GM18505 (cell line): ENCODE data around the gene APLP2.
"Not testable (repeated sequence)": the region's sequence is repeated elsewhere in the genome, so short reads cannot be mapped to it uniquely, and the experiment has no call there.

Experiments
- ATAC-seq: cut with Tn5 transposase; IDR thresholded peaks from one replicate; pipeline ENCODE4 v1.9.1; 2021; ENCODE audit not compliant: unreplicated experiment
- POLR2A ChIP-seq: IDR thresholded peaks from 4 replicates; pipeline ENCODE4 v1.6.1; 2011; ENCODE audit warnings: borderline replicate concordance; ENCODE audit not compliant: insufficient read depth, insufficient read length; ENCODE audit errors: extremely low read depth

The APLP2 gene

DNA sequence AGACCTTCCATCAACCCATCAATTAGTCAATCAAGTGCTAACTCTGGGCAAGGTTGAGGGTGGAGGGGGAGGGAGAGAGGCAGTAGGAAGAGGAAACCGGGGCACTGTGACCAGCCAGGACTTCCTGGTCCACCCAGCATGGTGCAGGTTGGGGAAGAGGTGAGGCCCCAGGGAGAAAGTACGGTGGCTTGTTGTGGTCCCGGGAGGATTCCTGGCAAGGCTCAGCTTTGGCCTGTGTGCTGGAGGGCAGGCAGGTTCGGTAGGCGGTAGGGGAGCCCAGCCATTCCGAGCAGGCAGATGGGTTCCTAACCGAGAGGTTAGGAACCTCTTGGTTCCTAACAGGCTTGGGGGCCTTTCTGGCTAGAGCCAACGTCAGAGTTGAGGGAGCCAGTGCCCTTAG is 100.7 kb downstream of the APLP2 start:
- ATAC-seq = no peak
- TF ChIP-seq POLR2A = no peak

DNA sequence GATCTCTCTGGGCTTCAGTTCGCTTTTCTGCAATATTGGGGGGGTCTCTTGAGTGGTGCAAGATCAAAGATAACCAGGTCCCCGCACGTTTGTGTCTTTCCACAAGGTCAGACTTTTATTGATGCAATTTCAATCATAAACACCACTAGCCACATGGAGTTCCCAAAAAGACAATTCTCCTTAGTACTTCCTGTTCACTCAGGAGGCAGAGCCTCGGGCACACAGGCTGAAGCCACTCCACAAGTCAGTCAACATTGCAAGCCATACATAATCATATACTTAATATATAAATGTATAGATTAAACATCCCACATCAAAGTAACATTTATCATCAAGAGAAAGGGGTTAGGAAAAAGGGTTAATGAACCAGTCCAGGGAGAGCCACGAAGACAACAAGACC is 101.8 kb downstream of the APLP2 start:
- no peak for ATAC-seq
- TF ChIP-seq POLR2A = no peak

DNA sequence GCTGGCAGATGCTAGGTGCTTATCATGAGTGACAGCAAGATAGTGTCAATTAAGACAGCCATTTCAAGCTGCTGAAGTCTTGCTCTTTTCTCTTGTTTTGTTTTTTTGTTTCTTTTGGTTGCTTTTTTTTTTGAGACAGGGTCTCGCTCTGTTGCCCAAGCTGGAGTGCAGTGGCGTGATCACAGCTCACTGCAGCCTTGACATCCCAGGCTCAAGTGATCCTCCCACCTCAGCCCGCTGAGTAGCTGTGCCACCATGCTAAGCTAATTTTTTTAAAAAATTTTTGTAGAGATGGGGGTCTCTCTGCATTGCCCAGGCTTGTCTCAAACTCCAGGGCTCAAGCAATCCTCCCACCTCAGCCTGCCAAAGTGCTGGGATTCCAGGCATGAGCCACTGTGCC is 102.3 kb downstream of the APLP2 start:
- ATAC-seq = not testable (repeated sequence)

DNA sequence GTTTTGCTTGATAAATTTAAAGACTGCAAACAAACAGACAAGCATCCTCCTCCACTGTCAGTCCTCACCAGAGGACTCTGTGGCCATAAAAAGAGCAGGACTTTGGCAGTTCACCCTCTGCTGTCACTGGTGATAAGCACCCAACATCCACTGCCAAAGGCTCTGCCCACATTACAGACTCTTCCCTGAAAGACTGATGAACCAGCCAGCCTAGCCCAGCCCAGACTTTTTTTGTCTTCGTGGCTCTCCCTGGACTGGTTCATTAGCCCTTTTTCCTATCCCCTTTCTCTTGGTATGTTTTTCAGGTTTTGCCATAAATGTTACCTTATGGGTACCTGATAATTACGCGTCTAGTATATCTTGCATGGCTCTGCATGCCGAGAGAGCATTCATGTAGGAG is 104.9 kb downstream of the APLP2 start:
- TF ChIP-seq POLR2A = no peak
- ATAC-seq = no peak

DNA sequence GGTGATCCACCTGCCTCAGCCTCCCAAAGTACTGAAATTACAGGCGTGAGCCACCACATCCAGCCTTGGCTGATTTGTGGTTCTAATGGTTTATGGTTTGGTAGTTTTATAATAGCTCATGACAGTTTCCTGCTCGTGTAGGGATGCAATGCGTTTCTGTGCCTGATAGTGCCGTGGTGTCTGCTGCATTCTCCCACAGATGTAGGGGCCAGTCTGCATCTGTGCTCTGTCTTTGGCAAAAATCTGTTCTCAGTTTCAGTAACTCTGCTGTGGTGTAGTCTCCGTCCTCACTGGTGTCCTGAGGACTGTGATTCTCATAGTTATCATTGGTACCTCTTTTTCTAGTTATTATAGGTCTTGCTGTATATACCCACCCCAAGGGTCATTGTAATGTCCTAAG is 106.2 kb downstream of the APLP2 start:
- ATAC-seq = no peak
- no peak for TF ChIP-seq POLR2A

DNA sequence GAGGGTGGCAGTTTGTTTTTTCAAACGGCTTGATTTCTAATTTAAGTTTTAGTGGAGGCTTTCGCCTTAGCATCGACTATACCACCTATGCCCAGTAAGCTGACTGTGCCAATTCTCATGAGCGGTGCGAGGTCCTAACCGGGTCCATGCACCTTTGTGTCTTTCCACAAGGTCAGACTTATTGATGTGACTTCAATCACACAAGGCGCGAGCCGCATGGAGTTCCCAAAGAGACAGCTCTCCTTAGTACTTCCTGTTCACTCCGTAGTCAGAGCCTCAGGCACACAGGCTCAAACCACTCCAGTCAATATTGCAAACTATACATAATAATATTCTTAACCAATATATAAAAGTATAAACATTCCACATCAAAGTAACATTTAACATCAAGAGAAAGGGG is 108.1 kb downstream of the APLP2 start:
- no peak for ATAC-seq
- TF ChIP-seq POLR2A = no peak

DNA sequence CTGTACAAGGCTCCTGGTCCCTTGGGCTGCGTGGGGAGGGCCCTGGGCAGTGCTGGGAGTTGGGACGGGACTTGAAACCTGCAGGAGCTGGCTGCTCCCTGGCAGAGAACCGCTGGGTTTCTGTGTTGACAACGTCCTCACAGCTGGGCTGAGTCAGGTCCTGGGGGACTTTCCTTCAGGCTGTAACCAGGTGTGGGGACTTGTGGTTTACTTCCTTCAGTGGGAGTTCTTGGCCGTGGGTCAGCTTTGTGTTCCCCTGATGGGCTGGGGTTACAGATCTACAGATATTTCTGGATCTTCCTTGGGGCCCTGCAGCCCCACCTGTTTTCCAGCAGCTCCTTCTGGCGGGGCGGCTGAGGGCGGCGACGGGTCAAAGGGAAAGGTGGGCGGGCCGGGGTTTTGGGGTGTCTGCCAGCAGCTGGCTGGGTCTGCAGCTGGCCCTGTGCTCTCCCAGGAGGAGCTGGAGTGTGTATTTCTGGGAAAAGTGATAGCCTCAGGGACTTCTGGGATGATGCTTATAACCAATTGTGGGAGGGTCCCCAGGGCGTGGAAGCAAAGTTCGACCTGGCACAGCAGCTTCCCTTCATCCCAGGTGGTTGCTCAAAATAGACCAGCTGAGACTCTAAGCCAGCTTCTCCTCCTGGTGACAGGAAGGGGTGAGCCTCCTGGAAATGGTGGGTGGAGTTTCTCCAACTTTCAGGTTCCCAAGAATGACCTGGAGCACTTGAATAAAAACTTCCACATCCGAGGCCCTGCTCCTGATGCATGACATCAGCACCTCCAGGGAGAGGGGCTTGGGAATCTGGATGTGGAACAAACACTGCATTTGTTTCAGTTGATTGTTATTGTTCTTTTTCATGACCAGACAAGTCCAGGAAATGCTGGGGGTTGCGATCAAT is 109.0 kb downstream of the APLP2 start:
- ATAC-seq = no peak

DNA sequence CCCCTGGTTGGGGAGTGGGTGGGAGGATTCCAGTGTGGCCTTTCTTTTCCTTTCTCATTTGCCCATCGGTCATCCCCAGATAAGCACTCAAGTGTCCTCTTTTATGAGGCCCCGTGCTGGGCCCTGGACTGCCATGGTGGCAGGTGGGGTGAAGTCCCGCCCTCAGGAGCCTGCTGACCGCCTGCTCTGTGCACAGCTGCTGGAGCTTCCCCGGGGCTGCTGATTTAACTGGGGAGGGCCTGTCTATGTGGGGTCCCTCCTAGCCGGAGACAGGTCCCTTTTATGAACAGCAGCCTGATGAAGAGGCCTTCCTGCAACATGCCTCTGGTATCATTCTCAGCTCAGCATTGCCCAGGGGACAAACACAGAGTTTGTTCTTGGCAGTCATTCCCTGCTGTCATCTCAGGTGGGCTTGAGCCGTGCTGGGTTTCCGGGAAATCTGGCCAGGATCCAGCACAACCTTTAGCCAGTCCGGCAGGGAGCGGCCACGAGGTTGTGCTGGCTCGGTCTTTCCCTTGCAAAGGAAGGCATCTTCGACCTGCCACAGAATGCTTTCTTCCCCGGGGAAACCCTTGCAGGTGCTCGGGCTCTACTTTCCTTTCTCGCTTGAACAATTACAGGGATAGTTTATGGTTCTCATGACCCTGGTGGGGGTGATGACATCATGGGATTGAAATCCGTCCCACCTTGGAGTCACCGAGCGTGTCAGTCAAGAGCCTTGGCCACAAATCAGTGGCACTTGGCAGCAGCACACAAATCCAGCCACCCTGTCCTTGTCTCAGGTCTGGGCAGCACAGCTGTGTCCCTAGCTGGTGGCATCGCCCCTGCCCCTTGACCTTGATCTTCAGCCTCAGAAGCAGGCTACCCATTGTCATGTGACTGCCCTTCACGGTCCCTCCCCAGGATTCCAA is 110.0 kb downstream of the APLP2 start:
- TF ChIP-seq POLR2A = no peak
- ATAC-seq = no peak

More for the DNA sequence above, 109.0 kb downstream of the APLP2 start:
- no peak for TF ChIP-seq POLR2A

DNA sequence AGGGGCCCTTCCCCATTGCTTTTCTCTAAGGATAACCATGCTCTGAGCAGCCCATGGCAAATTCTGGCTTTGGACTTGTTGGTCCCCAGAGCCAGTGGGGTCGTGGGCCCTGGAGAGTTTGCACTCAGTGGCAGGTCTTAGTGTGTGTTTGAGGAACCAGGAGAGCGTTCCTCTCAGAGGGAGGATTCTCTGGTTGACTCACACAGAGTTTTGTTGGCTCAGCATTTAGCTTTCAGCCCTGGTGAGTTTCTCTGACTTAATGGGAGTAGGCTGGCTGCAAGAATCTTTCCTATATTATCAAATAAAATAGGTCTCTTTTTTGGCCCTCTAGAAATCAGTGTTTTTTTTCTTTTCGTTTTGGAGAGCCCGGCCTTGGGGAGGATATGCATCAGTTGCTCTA is 110.8 kb downstream of the APLP2 start:
- ATAC-seq = peak; percentile 55
- TF ChIP-seq POLR2A = no peak

DNA sequence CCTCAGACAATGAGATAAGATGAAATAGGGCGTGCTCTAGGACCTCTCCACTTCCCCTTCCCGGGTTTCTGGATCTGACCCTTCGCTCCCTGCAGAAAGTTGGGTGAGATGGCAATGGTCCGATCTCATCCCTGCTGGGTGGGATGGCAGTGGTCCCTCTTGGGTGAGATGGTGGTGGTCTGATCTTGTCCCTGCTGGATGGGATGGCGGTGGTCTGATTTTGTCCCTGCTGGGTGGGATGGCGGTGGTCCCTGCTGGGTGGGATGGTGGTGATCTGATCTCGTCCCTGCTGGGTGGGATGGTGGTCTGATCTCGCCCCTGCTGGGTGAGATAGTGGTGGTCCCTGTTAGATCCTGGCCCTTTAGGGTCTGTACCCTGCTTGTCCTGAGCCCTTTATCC is 111.2 kb downstream of the APLP2 start:
- TF ChIP-seq POLR2A = no peak
- peak; percentile 12 for ATAC-seq

DNA sequence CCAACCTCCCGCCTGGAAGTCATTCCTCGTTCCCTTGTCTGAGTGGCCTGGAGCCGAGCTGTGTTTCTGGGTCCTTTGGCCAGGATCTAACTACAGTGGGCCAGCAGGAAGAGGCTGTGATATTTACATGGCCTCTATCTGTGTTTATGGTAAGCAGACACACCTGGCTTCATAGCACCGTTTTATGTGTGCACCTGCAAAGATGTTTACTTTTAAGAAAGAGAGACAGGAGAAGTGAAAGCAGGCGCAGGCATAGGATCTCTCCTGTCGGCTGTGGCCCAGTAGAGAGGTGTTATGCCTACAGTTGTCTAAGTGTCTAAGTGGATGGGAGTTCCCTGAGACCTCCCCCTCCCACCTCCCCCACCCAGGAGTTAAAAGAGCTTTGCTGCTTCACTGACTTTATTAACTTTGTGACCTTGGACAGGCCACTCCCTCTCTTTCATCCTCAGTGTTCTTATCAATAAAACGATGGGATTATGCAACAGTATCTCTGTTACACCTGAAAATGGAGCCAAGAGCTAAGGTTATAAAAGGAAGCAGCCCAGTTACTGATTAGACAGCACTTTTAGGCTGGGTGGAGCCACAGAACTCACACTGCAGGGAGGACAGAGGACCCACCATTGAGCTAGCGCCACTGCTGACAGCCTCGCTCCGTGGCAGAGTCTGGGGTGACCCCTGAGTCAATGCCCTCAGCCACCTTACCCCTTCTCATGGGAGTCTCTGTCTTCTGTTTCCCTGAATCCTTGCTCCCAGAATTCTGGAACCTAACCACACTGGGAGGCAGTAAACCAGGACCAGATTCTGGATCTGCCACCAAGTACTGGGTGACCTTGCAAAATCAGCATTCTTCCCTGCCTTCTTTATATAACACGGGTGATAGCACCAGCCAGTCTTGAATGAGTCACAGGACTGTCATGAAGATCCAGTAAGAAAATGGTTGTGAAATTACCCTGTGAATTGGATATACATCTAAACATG is 111.9 kb downstream of the APLP2 start:
- no peak for TF ChIP-seq POLR2A
- peak; percentile 63 for ATAC-seq

DNA sequence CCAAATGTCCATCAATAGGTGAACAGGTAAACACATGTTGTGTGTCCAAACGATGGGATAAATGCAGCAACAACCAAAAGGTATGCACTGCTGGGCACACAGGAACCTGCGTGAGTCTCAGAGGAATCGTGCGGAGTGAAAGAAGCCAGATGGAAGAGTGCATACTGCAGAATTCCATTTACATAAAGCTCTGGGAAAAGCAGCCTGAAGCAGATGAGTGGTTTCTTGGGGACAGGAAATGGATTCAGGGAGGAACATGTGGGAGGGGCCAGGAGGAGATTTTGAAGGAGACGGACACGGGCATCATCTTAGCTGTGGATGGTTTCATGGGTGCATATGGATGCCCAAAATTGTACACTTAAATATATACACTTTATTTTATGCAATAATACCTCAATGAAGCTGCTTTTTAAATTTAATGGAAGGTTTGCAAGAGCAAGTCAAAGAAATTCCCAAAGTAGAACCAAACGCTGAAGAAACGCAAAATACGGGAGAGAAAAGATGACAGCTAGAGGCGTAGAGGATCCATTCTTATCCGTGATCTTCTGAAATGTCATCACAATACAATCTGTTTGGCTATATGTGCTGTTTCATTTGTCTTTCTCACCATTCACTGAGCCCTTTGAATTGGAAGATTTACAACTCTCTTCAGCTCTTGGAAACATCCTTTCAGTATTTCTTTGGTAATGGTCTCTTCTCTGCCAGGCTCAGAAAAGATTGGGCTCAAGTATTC is 114.3 kb downstream of the APLP2 start:
- TF ChIP-seq POLR2A = no peak
- ATAC-seq = no peak
